Ovary (tissue), 9 donors: Measurements from ENCODE around the gene LITAF. TPM values are rescaled to one million over a fixed set of nuclear protein-coding genes. Genes with fewer than 3 reads are reported as not detected.

Source experiments
- DNase-seq, 5 donors: peaks; one replicate each; pipeline ENCODE4 v3.0.0-alpha.2; 2019 to 2020
- H3K27ac ChIP-seq, 2 donors: fragments of 200-600 bp; one replicate each; pipeline versions ENCODE4 v1.5.1 to v1.8.0; 2019 to 2022
- H3K27me3 ChIP-seq: fragments of 200-600 bp; one replicate; pipeline ENCODE4 v1.8.0; 2022
- H3K36me3 ChIP-seq: fragments of 200-600 bp; sonication (generic); one replicate; pipeline ENCODE4 v1.5.1; 2019
- H3K4me1 ChIP-seq: one replicate; pipeline ENCODE4 v1.8.1; 2013; ENCODE audit warnings: mild to moderate bottlenecking, moderate library complexity; ENCODE audit not compliant: insufficient read depth
- H3K4me3 ChIP-seq: fragments of 200-600 bp; sonication (generic); one replicate; pipeline ENCODE4 v1.5.1; 2017
- H3K9me3 ChIP-seq, 2 donors: fragments of 200-600 bp in 1 of 2; sonication (generic) in 1 of 2; one replicate each; pipeline versions ENCODE4 v1.5.1 to v1.8.1; 2013 to 2019; ENCODE audit warnings: mild to moderate bottlenecking in 1 of 2, moderate library complexity in 1 of 2
- CTCF ChIP-seq, 3 donors: fragments of 450-650 bp in 2 of 3; fragments of 200-600 bp in 1 of 3; IDR thresholded peaks; one replicate each; pipeline versions ENCODE4 v1.5.1 to v1.8.0; 2016 to 2022; ENCODE audit warnings: antibody characterized with exemption in 3 of 3, mild to moderate bottlenecking in 1 of 3
- EP300 ChIP-seq: sonication (generic); formaldehyde crosslinking; IDR thresholded peaks from one replicate; pipeline ENCODE4 v1.6.1; 2017; ENCODE audit warnings: antibody characterized with exemption
- POLR2A ChIP-seq: fragments of 450-650 bp; IDR thresholded peaks from one replicate; pipeline ENCODE4 v1.6.1; 2017; ENCODE audit warnings: antibody characterized with exemption, mild to moderate bottlenecking, moderate library complexity
- WGBS, 3 donors: extraction: QIAGEN DNeasy Blood & Tissue Kit in 1 of 3; methylation state at CpG; one replicate each; pipeline versions ENCODE4 v1.1.5 to v1.1.7; 2013 to 2017; 5-methylcytosine and 5-hydroxymethylcytosine counted together
- intact Hi-C, 4 donors: fragments of 100-400 bp; cut with DNase I; formaldehyde crosslinking; loops; one replicate each; pipeline versions ENCODE4 v1.11.0 to v1.15.1; 2022 to 2023
- polyA plus RNA-seq, 2 donors: library from polyadenylated mRNA; stranded (reverse); fragments of 200-250 nt in 1 of 2; fragments of 350-450 nt in 1 of 2; fragmentation: Illumina TruSeq in 1 of 2; extraction: RNeasy Lipid Tissue Mini Kit (QIAGEN cat#74804) in 1 of 2; gene quantifications; one replicate each; pipeline ENCODE4 v1.2.3, GENCODE V29; 2013 to 2014
- total RNA-seq, 7 donors: library from RNA; depleted of rRNA in 2 of 7; stranded (reverse); fragments of >200 nt in 2 of 7; fragmentation: NEBNext Ultra II Directional in 3 of 7; extraction: Animal tissue kit (Norgen Biotek cat#: 25700) in 3 of 7; gene quantifications; one replicate each; pipeline versions ENCODE4 v1.1.0 to v1.2.4, GENCODE V29; 2016 to 2023
- donor health status: DM: no; HTN: no; CAD: no; lungs with moderate emphysema.
- donor health status: DM: no; HTN: no; CAD: no.
- donor health status: Bipolar disorder and iron deficiency.
- donor health status: DM: yes; HTN: yes; CAD: no.
- donor health status: DM: no; HTN: no; CAD: no.
- donor health status: DM: yes; HTN: yes; CAD: no.

The LITAF gene
- total and polyA plus RNA-seq, 9 donors, result 39.7 to 169 (median 105) TPM

GRCh38 chr16:11635113-11635652, 48.5 kb upstream of the LITAF start:
- no peak overlapping the region for H3K27ac ChIP-seq
- no peaks in the 10 kb centered on the region for H3K27me3 ChIP-seq
- WGBS, 3 donors, result 95 to 97% (median 96%) methylated on average over 10 of the region's 10 CpGs
- H3K9me3 ChIP-seq, result no peaks in the 10 kb centered on the region
- no peak for DNase-seq
- no peak for TF ChIP-seq CTCF (IDR thresholded peaks at IDR 0.05)
- TF ChIP-seq EP300, result no peak
- TF ChIP-seq POLR2A, result no peak
- no peaks in the 10 kb centered on the region for H3K36me3 ChIP-seq
- H3K4me3 ChIP-seq, result no peak overlapping the region
- peaks cover 13% of the 10 kb centered on the region for H3K4me1 ChIP-seq
- intact Hi-C loops, result loop anchor here in 3 of 4 donors (5.0 to 10.0 kb wide), 3 partner anchors 100 to 670 kb away; no protein-coding TSS in a partner anchor

- H3K27me3 ChIP-seq, result no peaks in the 10 kb centered on the region
- no peaks in the 10 kb centered on the region for H3K36me3 ChIP-seq
- 88 to 90% (median 89%) methylated on average over 6 of the region's 6 CpGs for WGBS, 3 donors
- DNase-seq, result no peak
- H3K4me1 ChIP-seq, result peaks cover 13% of the 10 kb centered on the region
- no peaks in the 10 kb centered on the region for H3K9me3 ChIP-seq
- H3K27ac ChIP-seq, result no peak overlapping the region
- intact Hi-C loops, result loop anchor here in 2 of 4 donors (5.0 to 10.0 kb wide), 3 partner anchors 47 to 670 kb away; partner anchors contain the start of gene LITAF (in 1 of the 2)
- H3K4me3 ChIP-seq, result no peak overlapping the region
- TF ChIP-seq EP300, result no peak
- no peak for TF ChIP-seq CTCF (IDR thresholded peaks at IDR 0.05)
- TF ChIP-seq POLR2A, result no peak
Measured at GRCh38 chr16:11634312-11634711, 47.6 kb upstream of the LITAF start.

GRCh38 chr16:11633113-11633512, 46.4 kb upstream of the LITAF start:
- WGBS, 3 donors, result 66 to 86% (median 73%) methylated on average over 3 of the region's 3 CpGs
- H3K27me3 ChIP-seq, result no peaks in the 10 kb centered on the region
- no peaks in the 10 kb centered on the region for H3K9me3 ChIP-seq
- H3K4me1 ChIP-seq, result peaks cover 13% of the 10 kb centered on the region
- H3K27ac ChIP-seq, result peak overlapping the region; percentile 65 to 74
- TF ChIP-seq EP300, result no peak
- no peak for TF ChIP-seq POLR2A
- H3K36me3 ChIP-seq, result no peaks in the 10 kb centered on the region
- intact Hi-C loops, result loop anchor here in 2 of 4 donors (5.0 to 10.0 kb wide), 3 partner anchors 46 to 668 kb away; partner anchors contain the start of gene LITAF (in 1 of the 2)
- DNase-seq, result no peak
- H3K4me3 ChIP-seq, result no peak overlapping the region

GRCh38 chr16:11632455-11632939, 45.8 kb upstream of the LITAF start:
- intact Hi-C loops, result loop anchor here in 2 of 4 donors (5.0 to 10.0 kb wide), 3 partner anchors 45 to 668 kb away; partner anchors contain the start of gene LITAF (in 1 of the 2)
- TF ChIP-seq CTCF (IDR thresholded peaks at IDR 0.05) (no peak), EP300 (no peak), POLR2A (no peak)
- peak overlapping the region; percentile 65 to 74 for H3K27ac ChIP-seq
- no peaks in the 10 kb centered on the region for H3K36me3 ChIP-seq
- 10 to 12% (median 11%) methylated on average over 14 to 15 of the region's 15 CpGs for WGBS, 3 donors
- no peaks in the 10 kb centered on the region for H3K27me3 ChIP-seq
- no peak overlapping the region for H3K4me3 ChIP-seq
- H3K4me1 ChIP-seq, result peaks cover 13% of the 10 kb centered on the region
- peak; percentile 75 to 87 (median 77) for DNase-seq
- H3K9me3 ChIP-seq, result no peaks in the 10 kb centered on the region

DNA sequence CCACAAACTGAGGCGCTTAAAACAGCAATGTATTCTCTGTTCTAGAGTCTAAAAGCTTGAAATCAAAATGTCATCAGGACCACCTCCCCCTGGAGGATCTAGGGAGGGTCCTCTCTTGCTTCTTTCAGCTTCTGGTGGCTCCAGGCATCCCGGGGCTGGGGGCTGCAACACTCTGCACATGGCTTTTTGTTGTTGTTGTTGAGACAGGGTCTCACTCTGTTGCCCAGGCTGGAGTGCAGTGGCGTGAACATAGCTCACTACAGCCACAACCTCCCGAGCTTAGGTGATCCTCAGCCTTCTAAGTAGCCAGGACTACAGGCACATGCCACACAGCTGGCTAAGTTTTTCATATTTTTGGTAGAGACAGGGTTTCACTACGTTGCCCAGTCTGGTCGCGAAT, 44.5 kb upstream of the LITAF start:
- DNase-seq, result no peak
- Histone ChIP-seq H3K27ac (no peak overlapping the region), H3K4me3 (no peak overlapping the region), H3K27me3 (no peaks in the 10 kb centered on the region), H3K36me3 (no peaks in the 10 kb centered on the region), H3K9me3 (no peaks in the 10 kb centered on the region), H3K4me1 (peaks cover 13% of the 10 kb centered on the region)
- WGBS, 3 donors, result 92 to 98% (median 94%) methylated on average over 7 of the region's 7 CpGs
- intact Hi-C loops, result loop anchor here in 2 of 4 donors (5.0 to 10.0 kb wide), 3 partner anchors 44 to 666 kb away; partner anchors contain the start of gene LITAF (in 1 of the 2)
- TF ChIP-seq POLR2A (no peak), CTCF (IDR thresholded peaks at IDR 0.05) (no peak), EP300 (no peak)
